Measurements from ENCODE around the gene MSI2. TPM values are rescaled to one million over a fixed set of nuclear protein-coding genes. Genes with fewer than 3 reads are reported as not detected.

MSI2 gene
- polyA plus RNA-seq, 3 donors = 7.4 to 10.7 (median 7.5) TPM

- 86 to 91% (median 89%) methylated on average over 10 of the region's 10 CpGs for WGBS, 3 donors
- H3K27ac ChIP-seq (ENCODE audit: low read depth, low read length) = no peak overlapping the region
These were observed 169.9 kb downstream of the MSI2 start for GRCh38 chr17:57425903-57426880.

DNA sequence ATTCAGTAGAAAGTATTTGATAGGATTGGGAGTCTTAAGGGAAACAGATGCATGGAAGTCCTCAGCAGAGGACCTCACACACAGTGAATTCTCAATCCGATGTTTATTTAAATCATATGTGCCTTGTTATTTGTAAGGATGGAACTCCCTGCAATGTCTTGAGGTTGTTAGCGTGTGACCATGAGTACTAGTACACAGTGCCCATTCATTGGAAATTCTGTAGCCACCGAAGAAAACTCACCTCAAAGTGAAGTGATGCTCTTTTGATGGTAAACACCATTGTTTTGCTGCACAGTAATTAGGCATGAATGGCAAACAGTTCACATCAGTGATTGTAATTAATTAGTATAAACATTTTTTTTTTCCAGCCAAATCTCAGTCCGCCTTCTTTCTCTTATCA is 173.6 kb downstream of the MSI2 start:
- 88 to 97% (median 95%) methylated on average over 4 of the region's 4 CpGs for WGBS, 3 donors
- no peak overlapping the region for H3K27ac ChIP-seq (ENCODE audit: low read depth, low read length)

GRCh38 chr17:57431415-57431814 is 175.1 kb downstream of the MSI2 start:
- 73 to 96% (median 77%) methylated on average over 3 of the region's 3 CpGs for WGBS, 3 donors
- H3K27ac ChIP-seq (ENCODE audit: low read depth, low read length) = no peak overlapping the region

DNA sequence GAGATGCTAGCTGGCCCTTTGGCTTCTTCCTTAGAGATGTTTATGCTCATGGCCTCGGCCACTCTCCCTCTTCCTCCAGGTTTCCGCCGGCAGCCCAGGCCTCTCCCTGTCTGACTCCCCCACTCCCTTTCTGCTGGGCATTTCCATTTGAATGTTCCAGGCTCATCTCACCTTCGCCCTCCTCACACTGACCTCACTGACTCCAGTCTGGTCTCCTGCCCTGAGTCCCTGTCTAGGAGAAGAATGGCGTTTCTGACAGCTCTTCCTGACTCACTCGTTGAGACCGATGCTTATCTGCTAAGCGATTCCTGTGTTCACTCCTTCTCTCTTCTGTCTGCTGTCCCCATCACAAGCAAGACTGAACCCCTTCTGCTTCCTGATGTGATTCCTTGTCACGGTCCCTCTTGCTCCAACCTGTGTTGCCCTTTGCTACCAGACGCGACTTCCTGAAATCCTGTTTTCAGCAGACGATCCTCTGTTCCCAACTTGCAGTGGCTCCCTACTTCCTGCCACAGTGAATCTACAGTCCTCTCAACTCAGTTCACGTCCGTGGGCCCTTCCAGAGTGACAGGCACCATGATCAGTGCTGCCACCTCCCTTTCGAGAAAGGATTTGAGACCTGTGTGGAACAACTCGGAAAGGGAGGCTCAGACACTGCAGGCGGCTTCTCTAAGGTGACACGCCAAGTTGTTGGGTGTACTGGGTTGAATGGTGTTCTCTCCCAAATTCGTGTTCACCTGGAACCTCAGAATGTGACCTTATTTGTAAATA is 176.4 kb downstream of the MSI2 start:
- 74 to 82% (median 80%) methylated on average over 19 of the region's 19 CpGs for WGBS, 3 donors
- H3K27ac ChIP-seq (ENCODE audit: low read depth, low read length) = no peak overlapping the region

- 74 to 89% (median 82%) methylated on average over 10 of the region's 10 CpGs for WGBS, 3 donors
- no peak overlapping the region for H3K27ac ChIP-seq (ENCODE audit: low read depth, low read length)
These were observed 177.1 kb downstream of the MSI2 start for GRCh38 chr17:57433452-57433851.

DNA sequence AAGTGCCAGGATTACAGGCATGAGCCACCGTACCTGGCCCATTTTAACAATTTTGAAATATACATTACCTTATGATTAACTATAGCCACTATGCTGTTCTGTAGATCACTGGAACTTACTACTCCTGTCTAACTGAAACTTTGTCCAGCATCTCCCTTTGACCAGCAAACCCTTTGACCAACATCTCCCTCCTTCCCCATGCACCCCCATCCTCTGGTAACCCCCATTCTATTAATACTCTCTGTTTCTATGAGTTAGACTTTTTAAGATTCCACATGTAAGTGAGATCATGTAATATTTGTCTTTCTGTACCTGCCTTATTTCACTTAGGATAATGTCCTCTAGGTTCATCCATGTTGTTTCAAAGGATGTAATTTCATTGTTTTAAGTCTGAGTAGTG is 178.0 kb downstream of the MSI2 start:
- H3K27ac ChIP-seq (ENCODE audit: low read depth, low read length) = no peak overlapping the region
- 98 to 100% (median 100%) methylated on average over 1 of the region's 1 CpG for WGBS, 3 donors

DNA sequence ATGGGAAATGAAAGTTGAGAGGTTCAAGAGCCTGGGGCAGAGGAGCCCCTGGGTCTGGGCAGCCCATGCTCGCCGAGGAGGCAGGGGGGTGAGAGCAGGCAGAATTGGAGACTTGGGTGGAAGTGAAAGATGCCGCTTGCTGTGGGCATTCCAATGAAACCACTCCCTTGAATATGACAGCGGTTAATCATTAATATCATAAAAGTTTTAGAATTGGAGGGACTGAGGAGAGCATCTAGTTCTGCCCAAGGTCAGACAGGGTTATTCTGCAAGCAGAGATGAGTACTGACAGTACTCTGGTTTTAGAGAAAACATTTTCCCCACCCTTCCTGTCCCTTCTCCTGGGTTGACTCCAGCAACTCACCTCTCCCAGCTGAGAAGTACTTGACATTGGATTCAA is 180.2 kb downstream of the MSI2 start:
- WGBS, 3 donors = 81 to 89% (median 84%) methylated on average over 4 of the region's 4 CpGs
- no peak overlapping the region for H3K27ac ChIP-seq (ENCODE audit: low read depth, low read length)

- 64 to 91% (median 73%) methylated on average over 9 of the region's 9 CpGs for WGBS, 3 donors
- H3K27ac ChIP-seq (ENCODE audit: low read depth, low read length) = no peak overlapping the region
These were observed 181.9 kb downstream of the MSI2 start for GRCh38 chr17:57438066-57438731.

- H3K27ac ChIP-seq (ENCODE audit: low read depth, low read length) = no peak overlapping the region
- WGBS, 3 donors = 94 to 98% (median 95%) methylated on average over 5 of the region's 5 CpGs
These were observed 183.3 kb downstream of the MSI2 start for GRCh38 chr17:57439651-57440050.

- H3K27ac ChIP-seq (ENCODE audit: low read depth, low read length) = no peak overlapping the region
- 29 to 54% (median 31%) methylated on average over 15 of the region's 15 CpGs for WGBS, 3 donors
These were observed 184.4 kb downstream of the MSI2 start for GRCh38 chr17:57440522-57441269.

- WGBS, 3 donors = 18 to 81% (median 57%) methylated on average over 1 of the region's 1 CpG
These were observed 184.9 kb downstream of the MSI2 start for GRCh38 chr17:57441270-57441600.

DNA sequence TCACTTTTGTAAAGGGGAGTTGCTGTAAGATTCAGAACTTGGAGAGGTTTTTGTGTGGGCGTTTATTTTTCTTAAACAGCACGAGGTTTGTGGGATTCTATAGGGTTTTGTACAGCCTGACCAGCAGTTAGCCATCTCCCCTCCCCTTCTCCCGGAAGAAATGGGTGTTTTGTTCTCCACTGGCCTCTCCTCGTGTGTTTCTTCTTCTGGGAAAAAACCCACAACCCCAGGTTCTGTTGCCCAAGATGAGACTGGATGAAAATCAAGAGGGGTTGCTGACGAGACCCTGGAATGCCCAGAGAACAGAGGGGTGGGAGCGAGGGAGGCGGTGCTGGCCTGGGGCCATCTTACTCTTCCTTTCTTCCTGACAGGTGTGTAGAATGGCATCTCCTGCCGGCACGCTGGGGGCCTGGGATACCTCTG is 186.1 kb downstream of the MSI2 start:
- no peak overlapping the region for H3K27ac ChIP-seq (ENCODE audit: low read depth, low read length)
- 53 to 80% (median 70%) methylated on average over 9 of the region's 9 CpGs for WGBS, 3 donors

More at GRCh38 chr17:57441270-57441600, 184.9 kb downstream of the MSI2 start:
- H3K27ac ChIP-seq (ENCODE audit: low read depth, low read length) = no peak overlapping the region

DNA sequence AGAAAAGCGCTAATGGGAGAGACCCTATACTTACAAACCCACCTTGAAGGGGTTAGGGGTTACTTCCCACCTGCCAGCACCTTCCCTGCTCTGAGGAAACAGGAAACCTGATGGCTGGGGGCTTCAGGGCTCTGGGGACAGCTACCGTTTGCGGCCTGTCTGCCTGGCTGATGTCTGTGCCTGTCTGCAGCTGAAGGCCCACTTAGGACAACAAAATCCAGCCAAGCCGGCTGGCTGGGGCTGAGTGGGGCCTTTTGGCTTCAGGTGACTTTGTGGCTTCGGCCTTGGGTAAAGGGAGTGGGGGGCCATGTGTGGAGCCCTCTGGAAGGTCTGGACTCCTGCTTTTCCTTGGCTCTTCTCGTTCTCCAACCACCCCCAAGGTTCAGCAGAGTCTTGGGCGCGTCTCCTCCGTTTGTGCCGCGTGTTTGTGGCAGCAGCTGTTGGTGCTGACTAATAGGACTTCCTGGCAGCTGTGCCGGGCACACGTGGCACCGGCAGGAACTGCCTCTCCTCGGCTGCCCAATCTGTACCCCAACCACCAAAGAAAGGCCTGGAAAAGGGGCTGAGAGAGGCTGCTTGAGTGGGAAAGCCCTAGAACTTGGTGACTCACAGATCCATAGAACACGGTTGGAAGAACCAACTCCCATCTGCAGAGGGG is 186.7 kb downstream of the MSI2 start:
- H3K27ac ChIP-seq (ENCODE audit: low read depth, low read length) = no peak overlapping the region
- 44 to 77% (median 57%) methylated on average over 16 of the region's 16 CpGs for WGBS, 3 donors

GRCh38 chr17:57443781-57444180 is 187.5 kb downstream of the MSI2 start:
- 84 to 95% (median 85%) methylated on average over 5 of the region's 5 CpGs for WGBS, 3 donors
- no peak overlapping the region for H3K27ac ChIP-seq (ENCODE audit: low read depth, low read length)

- H3K27ac ChIP-seq (ENCODE audit: low read depth, low read length) = no peak overlapping the region
- WGBS, 3 donors = 64 to 82% (median 77%) methylated on average over 13 of the region's 13 CpGs
These were observed 188.5 kb downstream of the MSI2 start for GRCh38 chr17:57444682-57445450.

GRCh38 chr17:57445772-57446472 is 189.6 kb downstream of the MSI2 start:
- H3K27ac ChIP-seq (ENCODE audit: low read depth, low read length) = no peak overlapping the region
- WGBS, 3 donors = 69 to 88% (median 72%) methylated on average over 17 of the region's 17 CpGs
